GM18505 (cell line): ENCODE results near the gene CD300LD.

ENCODE experiments used
- ATAC-seq: cut with Tn5 transposase; IDR thresholded peaks from one replicate; pipeline ENCODE4 v1.9.1; 2021; ENCODE audit not compliant: unreplicated experiment
- POLR2A ChIP-seq: IDR thresholded peaks from 4 replicates; pipeline ENCODE4 v1.6.1; 2011; ENCODE audit warnings: borderline replicate concordance; ENCODE audit not compliant: insufficient read depth, insufficient read length; ENCODE audit errors: extremely low read depth

CD300LD gene

GRCh38 chr17:74601944-74602572, 10.0 kb upstream of the CD300LD start:
- no peak for ATAC-seq
- TF ChIP-seq POLR2A = no peak

GRCh38 chr17:74599448-74599939, 7.4 kb upstream of the CD300LD start:
- TF ChIP-seq POLR2A = no peak
- no peak for ATAC-seq

GRCh38 chr17:74599023-74599399, 6.9 kb upstream of the CD300LD start:
- TF ChIP-seq POLR2A = no peak
- ATAC-seq = no peak

- ATAC-seq = no peak
- TF ChIP-seq POLR2A = no peak
Observed at GRCh38 chr17:74598346-74599022, 6.4 kb upstream of the CD300LD start.

- no peak for TF ChIP-seq POLR2A
- no peak for ATAC-seq
Observed at GRCh38 chr17:74597069-74597790, 5.1 kb upstream of the CD300LD start.

GRCh38 chr17:74595037-74595750, 3.1 kb upstream of the CD300LD start:
- no peak for TF ChIP-seq POLR2A
- ATAC-seq = no peak

GRCh38 chr17:74591503-74591902, 580 bp downstream of the CD300LD start:
- TF ChIP-seq POLR2A = no peak
- no peak for ATAC-seq

- ATAC-seq = no peak
- no peak for TF ChIP-seq POLR2A
Observed at GRCh38 chr17:74585711-74586110, 6.4 kb downstream of the CD300LD start.

GRCh38 chr17:74584292-74585060, 7.6 kb downstream of the CD300LD start:
- no peak for ATAC-seq
- no peak for TF ChIP-seq POLR2A

GRCh38 chr17:74582633-74583032, 9.4 kb downstream of the CD300LD start:
- no peak for ATAC-seq
- no peak for TF ChIP-seq POLR2A

GRCh38 chr17:74579900-74580299, 12.2 kb downstream of the CD300LD start:
- TF ChIP-seq POLR2A = no peak
- no peak for ATAC-seq

GRCh38 chr17:74578979-74579378, 13.1 kb downstream of the CD300LD start:
- no peak for ATAC-seq
- no peak for TF ChIP-seq POLR2A
